ENCODE data around the gene SPEF1. TPM values are rescaled to one million over a fixed set of nuclear protein-coding genes. Genes with fewer than 3 reads are reported as not detected.
A peak's percentile ranks its signal among the peaks of the same experiment; 100 is the strongest.

Gene SPEF1
- total and polyA plus RNA-seq, 2 of the 13 experiments (the other 11 are each of a cell fraction or from before 2014, with no cell fraction given): 0.11 to 0.27 TPM

- TF ChIP-seq ZNF407 (CRISPR knock-in tag; IDR thresholded peaks at IDR 0.05; ENCODE audit: not compliant biosample characterization) (peak; percentile 56), SIN3A (IDR thresholded peaks at IDR 0.05; ENCODE audit: borderline replicate concordance, low read depth, low read length) (peak; percentile 92), ZNF724P (CRISPR knock-in tag; IDR thresholded peaks at IDR 0.05; ENCODE audit: borderline replicate concordance) (peak; percentile 78; the same call in 1 of the 2 replicates), ZNF547 (CRISPR knock-in tag; IDR thresholded peaks at IDR 0.05) (peak; percentile 98), POLR2AphosphoS2 (IDR thresholded peaks at IDR 0.05; ENCODE audit: low read depth, low read length) (no peak), JARID2 (CRISPR knock-in tag; IDR thresholded peaks at IDR 0.05; ENCODE audit: insufficient replicate concordance) (peak; percentile 23), ZBTB38 (CRISPR knock-in tag; IDR thresholded peaks at IDR 0.05) (peak; percentile 90), ZNF589 (CRISPR knock-in tag; conservative IDR thresholded peaks at IDR 0.05) (peak; percentile 95), ARID2 (CRISPR knock-in tag; IDR thresholded peaks at IDR 0.05; ENCODE audit: borderline replicate concordance) (no peak), MIER2 (CRISPR knock-in tag; IDR thresholded peaks at IDR 0.05) (peak; percentile 45; the same call in 1 of the 2 replicates), ZFAT (CRISPR knock-in tag; conservative IDR thresholded peaks at IDR 0.05) (peak; percentile 93), SP5 (CRISPR knock-in tag; IDR thresholded peaks at IDR 0.05; ENCODE audit: borderline replicate concordance, low read depth) (peak; percentile 92), DBP (CRISPR knock-in tag; IDR thresholded peaks at IDR 0.05; ENCODE audit: not compliant biosample characterization) (peak; percentile 95), NONO (IDR thresholded peaks at IDR 0.05) (no peak), NONO (CRISPR knock-in tag; conservative IDR thresholded peaks at IDR 0.05) (peak; percentile 100), SNAI1 (CRISPR knock-in tag; IDR thresholded peaks at IDR 0.05; ENCODE audit: borderline replicate concordance) (0 out of 2 replicates have a peak, but pooled peaks have one; percentile 93), CEBPG (CRISPR knock-in tag; IDR thresholded peaks at IDR 0.05) (peak; percentile 83), GATA4 (IDR thresholded peaks at IDR 0.05; ENCODE audit: borderline replicate concordance, low read depth) (peak; percentile 37; the same call in 1 of the 2 replicates), ZNF572 (CRISPR knock-in tag; IDR thresholded peaks at IDR 0.05) (peak; percentile 95), ZMAT5 (CRISPR knock-in tag; IDR thresholded peaks at IDR 0.05; ENCODE audit: borderline replicate concordance, low read depth) (no peak), ZNF598 (CRISPR knock-in tag; IDR thresholded peaks at IDR 0.05; ENCODE audit: borderline replicate concordance) (peak; percentile 98; the same call in 1 of the 2 replicates)
Observed at GRCh38 chr20:3820048-3820900, 39.0 kb upstream of the SPEF1 start, which contains the start of gene AP5S1 (continued).
